AG09309 (cell line): ENCODE results near the gene DBNL.

Experiments used
- DNase-seq: peaks from one replicate; pipeline ENCODE4 v3.0.0-alpha.2; 2010; ENCODE audit warnings: low read depth
- H3K4me3 ChIP-seq: 2 replicates; pipeline ENCODE4 v1.5.1; 2011; ENCODE audit warnings: mild to moderate bottlenecking, low read depth, low read length, moderate library complexity; ENCODE audit not compliant: control insufficient read depth
- CTCF ChIP-seq: IDR thresholded peaks from 2 replicates; pipeline ENCODE4 v1.5.1; 2011; ENCODE audit warnings: mild to moderate bottlenecking, low read depth, low read length, inconsistent platforms; ENCODE audit not compliant: insufficient read depth, control insufficient read depth; ENCODE audit errors: missing control alignments

The DBNL gene

DNA sequence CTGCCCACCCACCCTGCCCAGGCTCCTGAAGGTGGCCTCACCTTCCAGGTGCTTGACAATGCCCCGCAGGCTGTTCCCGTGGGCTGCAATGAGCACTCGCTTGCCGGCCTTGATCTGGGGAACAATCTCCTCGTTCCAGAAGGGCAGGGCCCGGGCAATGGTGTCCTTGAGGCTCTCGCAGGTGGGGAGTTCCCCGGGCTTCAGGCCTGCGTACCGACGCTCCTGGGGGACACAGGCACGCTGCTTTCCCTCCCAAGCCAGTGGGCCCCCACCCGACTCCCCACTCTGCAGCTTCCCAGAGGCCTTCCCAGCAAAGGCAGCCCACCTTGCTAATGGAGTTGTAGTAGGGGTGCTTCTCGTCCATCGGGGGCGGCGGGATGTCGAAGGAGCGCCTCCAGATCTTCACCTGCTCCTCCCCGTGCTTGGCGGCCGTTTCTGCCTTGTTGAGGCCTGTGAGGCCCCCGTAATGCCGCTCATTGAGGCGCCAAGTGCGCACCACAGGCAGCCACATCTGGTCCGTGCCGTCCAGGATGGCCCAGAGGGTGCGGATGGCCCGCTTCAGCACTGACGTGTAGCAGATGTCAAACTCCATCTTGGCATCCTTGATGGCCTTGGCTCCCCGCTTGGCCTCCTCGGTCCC lies 20.4 kb downstream of the DBNL start:
- no peak overlapping the region for H3K4me3 ChIP-seq
- no peak for TF ChIP-seq CTCF
- DNase-seq: no peak

GRCh38 chr7:44065431-44066110 lies 21.1 kb downstream of the DBNL start, which contains the start of gene PGAM2:
PGAM2 (minus strand) TSS chr7:44065567; CDS start chr7:44065529, 38 bp downstream.
- TF ChIP-seq CTCF: no peak
- H3K4me3 ChIP-seq: no peak within 1 kb of the TSS
- DNase-seq: no peak

- DNase-seq: no peak
- TF ChIP-seq CTCF: no peak
- H3K4me3 ChIP-seq: no peak overlapping the region
Observed at GRCh38 chr7:44066111-44066460, 21.6 kb downstream of the DBNL start.

DNA sequence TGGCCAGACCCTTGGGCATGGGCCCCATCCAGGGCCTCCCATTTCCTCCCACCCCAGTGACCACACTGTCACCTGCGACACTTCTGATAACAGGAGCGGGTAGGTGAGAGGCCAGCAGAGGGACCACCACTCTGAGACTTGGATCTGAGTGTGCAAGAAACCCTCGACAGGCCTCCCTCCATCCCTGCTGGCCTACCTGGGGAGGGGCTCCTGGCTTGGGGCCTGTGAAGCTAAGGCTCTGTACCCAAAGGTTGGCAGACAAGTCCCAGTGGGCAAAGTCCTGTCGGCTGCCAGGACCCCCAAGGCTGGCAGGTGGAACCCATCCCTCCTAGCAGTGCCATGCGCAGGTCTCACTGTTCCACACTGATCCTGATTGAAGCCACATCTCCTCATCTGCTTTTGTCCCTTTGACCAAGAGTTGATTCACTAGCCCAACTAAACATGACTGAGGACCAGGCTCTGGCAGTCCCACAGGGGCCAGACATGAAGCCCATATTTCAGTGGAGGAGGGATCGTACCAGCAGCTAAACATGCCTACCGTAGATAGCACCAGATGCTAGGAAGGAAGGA lies 22.1 kb downstream of the DBNL start:
- no peak for DNase-seq
- no peak overlapping the region for H3K4me3 ChIP-seq
- no peak for TF ChIP-seq CTCF

DNA sequence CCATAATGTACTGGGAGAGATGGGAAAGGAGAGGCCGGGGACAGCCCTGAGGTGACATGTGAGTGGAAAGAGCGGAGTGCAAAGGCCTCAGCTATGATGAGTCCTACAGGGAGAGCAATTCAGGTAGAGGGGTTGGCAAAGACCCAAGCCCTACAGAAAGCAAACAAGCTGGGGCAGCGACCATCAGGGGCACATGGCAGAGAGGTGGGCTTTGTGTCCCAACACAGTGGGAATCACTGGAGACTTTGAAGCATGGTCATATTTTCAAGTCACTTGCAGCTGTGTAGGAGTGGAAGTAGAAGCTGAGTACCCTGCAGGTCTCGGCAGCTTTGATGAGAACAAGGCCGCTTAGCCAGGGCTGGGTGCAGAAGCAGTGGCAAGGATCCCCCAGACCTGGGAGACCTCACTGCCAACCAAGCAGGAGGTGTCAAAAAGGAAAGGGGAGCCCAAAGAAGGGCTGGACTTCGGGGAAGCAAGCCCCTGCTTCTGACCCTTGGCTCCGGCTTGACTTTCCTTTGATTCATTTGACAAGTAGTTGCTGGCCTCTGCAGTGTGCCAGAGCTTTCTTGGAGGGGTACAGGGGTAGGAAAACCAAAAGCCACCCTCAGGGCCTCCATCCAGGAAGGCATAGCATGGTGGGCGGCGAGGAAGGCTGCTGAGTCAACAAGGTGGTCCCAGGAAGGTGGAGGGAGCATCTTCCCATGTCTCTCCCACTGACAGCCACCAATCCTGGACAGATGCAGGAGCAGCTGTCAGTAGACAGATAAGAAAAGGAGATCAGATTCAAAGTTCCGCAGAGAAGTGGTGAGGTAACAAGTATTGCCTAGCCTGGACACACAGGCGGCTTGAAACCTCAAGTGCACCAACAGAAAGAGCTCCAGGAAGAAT lies 22.8 kb downstream of the DBNL start:
- H3K4me3 ChIP-seq: no peak overlapping the region
- no peak for TF ChIP-seq CTCF
- no peak for DNase-seq

DNA sequence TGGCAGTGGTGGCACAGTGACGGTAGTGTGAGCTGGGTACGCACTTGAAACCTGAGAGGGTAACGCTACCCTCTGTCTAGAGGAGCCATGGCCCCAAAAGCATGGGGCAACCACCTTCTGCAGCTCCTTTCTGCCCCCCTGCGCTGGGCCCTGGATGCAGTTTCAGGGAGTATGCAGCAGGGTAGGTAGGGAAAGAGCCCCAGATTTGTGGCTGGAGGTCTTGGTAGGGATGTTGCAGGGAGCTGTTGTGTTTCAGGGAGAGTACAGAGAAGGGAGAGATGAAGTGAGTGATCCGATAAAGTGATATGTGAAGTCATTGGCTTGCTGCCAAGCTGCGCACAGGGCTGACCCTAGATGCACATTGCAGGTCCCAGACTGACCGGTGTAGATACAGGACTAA lies 23.6 kb downstream of the DBNL start:
- TF ChIP-seq CTCF: no peak
- H3K4me3 ChIP-seq: no peak overlapping the region
- no peak for DNase-seq
